Spleen (tissue), 13 donors: ENCODE results near the gene RAB44. TPM values are rescaled to one million over a fixed set of nuclear protein-coding genes. Genes with fewer than 3 reads are reported as not detected.
A peak's percentile ranks its signal among the peaks of the same experiment; 100 is the strongest.

Experiments
- DNase-seq: peaks from one replicate; pipeline ENCODE4 v3.0.0-alpha.2; 2020
- H3K27ac ChIP-seq, 8 donors: fragments of 200-600 bp; sonication (generic) in 7 of 8; 1 replicate in 4 of 8; 2 replicates in 4 of 8; pipeline versions ENCODE4 v1.5.0 to v1.8.0; 2016 to 2021; ENCODE audit warnings: inconsistent platforms in 4 of 8, mild to moderate bottlenecking in 4 of 8, moderate library complexity in 1 of 8
- H3K27me3 ChIP-seq, 7 donors: fragments of 200-600 bp; sonication (generic) in 6 of 7; replicated peaks in 1 of 7; 1 replicate in 4 of 7; 2 replicates in 3 of 7; pipeline versions ENCODE4 v1.5.0 to v1.8.0; 2016 to 2021; ENCODE audit warnings: inconsistent platforms in 3 of 7, mild to moderate bottlenecking in 1 of 7
- H3K36me3 ChIP-seq, 6 donors: fragments of 200-600 bp; sonication (generic) in 5 of 6; 1 replicate in 4 of 6; 2 replicates in 2 of 6; pipeline versions ENCODE4 v1.5.0 to v1.8.0; 2016 to 2021; ENCODE audit warnings: inconsistent platforms in 2 of 6
- H3K4me1 ChIP-seq, 6 donors: fragments of 200-600 bp; sonication (generic) in 5 of 6; 1 replicate in 3 of 6; 2 replicates in 3 of 6; pipeline versions ENCODE4 v1.5.0 to v1.8.0; 2016 to 2021; ENCODE audit warnings: inconsistent platforms in 3 of 6
- H3K4me3 ChIP-seq, 8 donors: fragments of 200-600 bp; sonication (generic) in 7 of 8; 1 replicate in 4 of 8; 2 replicates in 4 of 8; pipeline versions ENCODE4 v1.5.0 to v1.8.0; 2016 to 2021; ENCODE audit warnings: inconsistent platforms in 4 of 8, mild to moderate bottlenecking in 4 of 8, moderate library complexity in 2 of 8
- H3K9me3 ChIP-seq, 8 donors: fragments of 200-600 bp; sonication (generic) in 7 of 8; 1 replicate in 4 of 8; 2 replicates in 4 of 8; pipeline versions ENCODE4 v1.5.0 to v1.8.0; 2016 to 2021; ENCODE audit warnings: inconsistent platforms in 4 of 8
- CTCF ChIP-seq, 11 experiments: fragments of 200-600 bp in 7 of 11; fragments of 450-650 bp in 4 of 11; sonication (generic) in 4 of 11; IDR thresholded peaks in 8 of 11; conservative IDR thresholded peaks in 3 of 11; 1 replicate in 7 of 11; 2 replicates in 4 of 11; pipeline versions ENCODE4 v1.4.0 to v1.8.0; 2016 to 2021; ENCODE audit warnings: antibody characterized with exemption in 11 of 11, inconsistent platforms in 4 of 11, mild to moderate bottlenecking in 1 of 11
- POLR2A ChIP-seq, 3 donors: fragments of 450-650 bp; IDR thresholded peaks; one replicate each; pipeline ENCODE4 v1.5.1; 2017; ENCODE audit warnings: antibody characterized with exemption in 3 of 3, mild to moderate bottlenecking in 1 of 3
- POLR2AphosphoS5 ChIP-seq, 3 donors: sonication (generic); formaldehyde crosslinking; IDR thresholded peaks; one replicate each; pipeline ENCODE4 v1.5.1; 2017; ENCODE audit warnings: antibody characterized with exemption in 3 of 3
- WGBS, 5 donors: extraction: QIAGEN DNeasy Blood & Tissue Kit in 3 of 5; methylation state at CpG; one replicate each; pipeline versions ENCODE4 v1.1.5 to v1.1.7; 2013 to 2018; 5-methylcytosine and 5-hydroxymethylcytosine counted together
- intact Hi-C: fragments of 100-400 bp; cut with DNase I; formaldehyde crosslinking; loops from one replicate; pipeline ENCODE4 v1.15.0; 2023; ENCODE audit warnings: low total_unique reads
- long read RNA-seq, 2 donors: transcript quantifications; one replicate each; lab custom pipeline, GENCODE V29; 2026
- polyA plus RNA-seq, 3 donors: library from polyadenylated mRNA; stranded (reverse); fragments of 200-250 nt; gene quantifications; one replicate each; pipeline ENCODE4 v1.2.1, GENCODE V29; 2013
- total RNA-seq, 7 donors: library from RNA; depleted of rRNA in 3 of 7; stranded (reverse); fragments of >200 nt in 3 of 7; fragmentation: NEBNext Ultra II Directional in 4 of 7; extraction: Animal tissue kit (Norgen Biotek cat#: 25700) in 4 of 7; gene quantifications; one replicate each; pipeline versions ENCODE4 v1.1.0 to v1.2.1, GENCODE V29; 2016 to 2021
- donor health status: healthy with polysubstance abuse.
- donor health status: DM: no; HTN: no; CAD: no; lungs with moderate emphysema.
- donor health status: DM: no; HTN: no; CAD: no.
- donor health status: Bipolar disorder and iron deficiency.
- donor health status: healthy.
- donor health status: DM: no; HTN: no; CAD: no.
- donor health status: DM: yes; HTN: yes; CAD: no.

Gene RAB44
- 1 to 10 TPM in 5 of 7 donors, under 1 TPM in 2; 0.54 to 3.5 (median 1.3) TPM for total RNA-seq
- under 1 TPM; 0.06 to 0.26 (median 0.24) TPM for polyA plus RNA-seq
- long read RNA-seq, donor 1: 0 reads
- long read RNA-seq, donor 2: 0 reads

DNA sequence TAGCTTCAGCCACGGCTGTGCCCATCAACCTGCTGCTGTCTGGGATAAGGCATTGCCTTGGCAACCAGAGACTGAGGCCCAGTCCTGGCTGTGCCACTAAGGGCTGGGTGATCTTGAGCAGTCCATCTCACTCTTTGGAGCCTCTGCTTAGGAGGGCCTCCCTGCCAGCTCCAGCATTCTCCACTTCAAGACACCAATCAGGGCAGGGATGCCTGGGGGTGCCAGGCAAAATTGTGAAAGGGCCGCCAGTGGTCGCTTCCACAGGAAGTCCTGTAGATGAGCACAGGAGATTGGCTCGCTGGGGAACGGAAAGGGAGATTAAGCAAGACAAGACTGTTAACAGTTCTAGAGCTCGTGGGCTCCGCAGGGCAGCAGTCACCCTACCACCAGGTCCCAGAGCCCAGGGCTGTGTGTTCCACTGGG, at the start of gene RAB44:
Gene RAB44, plus strand, starts transcription at position 346 of the 423 bp plus-strand sequence. CDS start 6,410 bp downstream, outside the sequence.
- WGBS, 5 donors: 48 to 73% (median 69%) methylated on average over 5 to 7 of the region's 7 CpGs
- Histone ChIP-seq H3K4me1 (peaks cover 9 to 69% (median 16%) of the 10 kb centered on the region in 6 donors), H3K27me3 (no peaks in the 10 kb centered on the region), H3K27ac (peak within 1 kb of the TSS in 3 of 8 donors; percentile 40 to 59 (median 46)), H3K4me3 (no peak within 1 kb of the TSS), H3K9me3 (no peaks in the 10 kb centered on the region), H3K36me3 (no peaks in the 10 kb centered on the region)
- DNase-seq: peak; percentile 74
- TF ChIP-seq CTCF (IDR thresholded peaks at IDR 0.05 in 8 of 11, conservative IDR thresholded peaks at IDR 0.05 in 3 of 11) (no peak), POLR2A (IDR thresholded peaks at IDR 0.05) (no peak), POLR2AphosphoS5 (IDR thresholded peaks at IDR 0.05) (no peak)
- intact Hi-C loops: no loop called here

DNA sequence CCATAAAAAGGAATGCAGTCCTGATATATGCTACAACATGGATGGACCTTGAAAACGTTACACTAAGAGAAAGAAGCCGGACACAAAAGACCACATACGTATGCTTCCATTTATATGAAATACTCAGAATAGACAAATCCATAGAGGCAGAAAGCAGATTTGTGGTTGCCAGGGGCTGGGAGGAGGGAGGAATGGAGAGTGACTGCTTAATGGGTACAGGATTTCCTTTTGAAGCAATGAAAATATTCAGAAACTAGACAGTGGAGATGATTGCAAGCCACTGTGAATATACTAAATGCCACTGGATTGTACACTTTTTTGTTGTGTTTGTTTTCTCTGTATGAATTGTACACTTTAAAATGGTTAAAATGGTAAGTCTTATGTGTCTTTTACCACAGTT, 48.5 kb upstream of the RAB44 start:
- Histone ChIP-seq H3K36me3 (no peaks in the 10 kb centered on the region), H3K4me1 (peaks cover 0 to 41% (median 24%) of the 10 kb centered on the region in 6 donors), H3K9me3 (no peaks in the 10 kb centered on the region), H3K4me3 (no peak overlapping the region), H3K27me3 (no peaks in the 10 kb centered on the region), H3K27ac (no peak overlapping the region)
- TF ChIP-seq CTCF (IDR thresholded peaks at IDR 0.05 in 8 of 11, conservative IDR thresholded peaks at IDR 0.05 in 3 of 11): no peak
- TF ChIP-seq POLR2A (IDR thresholded peaks at IDR 0.05): no peak
- no peak for TF ChIP-seq POLR2AphosphoS5 (IDR thresholded peaks at IDR 0.05)
- DNase-seq: no peak
- WGBS, 5 donors: 65 to 84% (median 75%) methylated on average over 3 of the region's 3 CpGs
- intact Hi-C loops: no loop called here

- Histone ChIP-seq H3K9me3 (no peaks in the 10 kb centered on the region), H3K36me3 (no peaks in the 10 kb centered on the region), H3K4me3 (no peak overlapping the region), H3K4me1 (peaks cover 0 to 33% (median 21%) of the 10 kb centered on the region in 6 donors), H3K27ac (no peak overlapping the region), H3K27me3 (no peaks in the 10 kb centered on the region)
- intact Hi-C loops: no loop called here
- peak; percentile 41 for DNase-seq
- 53 to 69% (median 60%) methylated on average over 13 of the region's 13 CpGs for WGBS, 5 donors
- TF ChIP-seq POLR2AphosphoS5 (IDR thresholded peaks at IDR 0.05) (no peak), POLR2A (IDR thresholded peaks at IDR 0.05) (no peak), CTCF (IDR thresholded peaks at IDR 0.05 in 8 of 11, conservative IDR thresholded peaks at IDR 0.05 in 3 of 11) (no peak)
These were observed 47.7 kb upstream of the RAB44 start for GRCh38 chr6:36649701-36650484.

- H3K4me1 ChIP-seq: peaks cover 0 to 26% (median 18%) of the 10 kb centered on the region in 6 donors
- 25 to 41% (median 29%) methylated on average over 2 of the region's 2 CpGs for WGBS, 5 donors
- no peak overlapping the region for H3K4me3 ChIP-seq
- H3K27me3 ChIP-seq: peaks cover 0 to 2% (median 0%) of the 10 kb centered on the region in 7 donors
- H3K27ac ChIP-seq: no peak overlapping the region
- H3K36me3 ChIP-seq: no peaks in the 10 kb centered on the region
- no peak for DNase-seq
- intact Hi-C loops: no loop called here
- no peaks in the 10 kb centered on the region for H3K9me3 ChIP-seq
- no peak for TF ChIP-seq POLR2A (IDR thresholded peaks at IDR 0.05)
- TF ChIP-seq POLR2AphosphoS5 (IDR thresholded peaks at IDR 0.05): no peak
- TF ChIP-seq CTCF (IDR thresholded peaks at IDR 0.05 in 8 of 11, conservative IDR thresholded peaks at IDR 0.05 in 3 of 11): no peak
These were observed 46.7 kb upstream of the RAB44 start for GRCh38 chr6:36650848-36651478.
